ENCODE data around the gene SESTD1.

DNA sequence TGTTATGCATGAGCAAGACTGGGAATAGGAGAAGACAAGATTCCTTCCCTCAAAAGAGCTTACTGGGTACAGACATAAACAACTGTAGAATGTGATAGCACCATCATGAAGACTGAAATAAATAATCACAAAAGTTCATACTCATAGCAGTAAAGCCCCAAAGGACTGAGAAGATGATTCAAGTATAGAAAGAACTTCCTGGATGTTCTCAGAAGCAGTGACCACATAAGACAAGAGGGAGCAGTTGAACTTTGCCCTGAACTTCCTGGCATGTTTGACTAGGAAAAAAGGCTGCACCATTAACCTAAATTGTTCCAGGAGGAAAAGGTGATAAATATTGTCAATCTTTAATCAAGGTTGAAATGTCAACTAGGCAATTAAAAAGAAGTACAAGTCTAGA is 156.9 kb downstream of the SESTD1 start:
- no peak for TF ChIP-seq POLR2AphosphoS5 (IDR thresholded peaks at IDR 0.05)
- no peak for TF ChIP-seq POLR2A (IDR thresholded peaks at IDR 0.05)
- TF ChIP-seq, protein P1, sequence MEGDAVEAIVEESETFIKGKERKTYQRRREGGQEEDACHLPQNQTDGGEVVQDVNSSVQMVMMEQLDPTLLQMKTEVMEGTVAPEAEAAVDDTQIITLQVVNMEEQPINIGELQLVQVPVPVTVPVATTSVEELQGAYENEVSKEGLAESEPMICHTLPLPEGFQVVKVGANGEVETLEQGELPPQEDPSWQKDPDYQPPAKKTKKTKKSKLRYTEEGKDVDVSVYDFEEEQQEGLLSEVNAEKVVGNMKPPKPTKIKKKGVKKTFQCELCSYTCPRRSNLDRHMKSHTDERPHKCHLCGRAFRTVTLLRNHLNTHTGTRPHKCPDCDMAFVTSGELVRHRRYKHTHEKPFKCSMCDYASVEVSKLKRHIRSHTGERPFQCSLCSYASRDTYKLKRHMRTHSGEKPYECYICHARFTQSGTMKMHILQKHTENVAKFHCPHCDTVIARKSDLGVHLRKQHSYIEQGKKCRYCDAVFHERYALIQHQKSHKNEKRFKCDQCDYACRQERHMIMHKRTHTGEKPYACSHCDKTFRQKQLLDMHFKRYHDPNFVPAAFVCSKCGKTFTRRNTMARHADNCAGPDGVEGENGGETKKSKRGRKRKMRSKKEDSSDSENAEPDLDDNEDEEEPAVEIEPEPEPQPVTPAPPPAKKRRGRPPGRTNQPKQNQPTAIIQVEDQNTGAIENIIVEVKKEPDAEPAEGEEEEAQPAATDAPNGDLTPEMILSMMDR (IDR thresholded peaks at IDR 0.05) = no peak
- TF ChIP-seq EP300 (IDR thresholded peaks at IDR 0.05) = no peak
